Hippocampal formation (tissue), 2 donors: ENCODE results near the gene ADAMTS3.
A peak's percentile ranks its signal among the peaks of the same experiment; 100 is the strongest.

Experiments used
- DNase-seq, 2 donors: peaks; one replicate each; lab custom pipeline; 2025; lab: John Stamatoyannopoulos, UW

The ADAMTS3 gene

DNA sequence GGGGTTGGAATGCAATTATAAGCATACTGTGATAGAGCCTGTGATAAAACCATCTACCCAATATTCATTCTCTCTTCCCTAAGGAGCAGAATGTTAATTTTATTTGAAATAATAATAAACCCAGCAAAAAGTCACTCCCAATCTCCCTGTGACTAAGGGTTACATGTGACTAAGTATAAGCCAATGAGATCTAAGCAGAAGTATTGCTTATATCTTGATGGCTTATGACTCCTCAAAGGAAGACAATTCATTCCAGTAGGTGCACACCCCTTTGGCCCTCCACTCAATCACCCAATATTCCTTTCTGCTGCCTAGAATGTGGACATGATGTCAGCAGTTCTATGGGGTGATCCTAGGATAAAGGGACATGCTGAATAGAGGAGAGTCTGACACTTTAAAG is 224.6 kb downstream of the ADAMTS3 start:
- no peak for DNase-seq

GRCh38 chr4:72341432-72341820 is 227.6 kb downstream of the ADAMTS3 start:
- no peak for DNase-seq

DNA sequence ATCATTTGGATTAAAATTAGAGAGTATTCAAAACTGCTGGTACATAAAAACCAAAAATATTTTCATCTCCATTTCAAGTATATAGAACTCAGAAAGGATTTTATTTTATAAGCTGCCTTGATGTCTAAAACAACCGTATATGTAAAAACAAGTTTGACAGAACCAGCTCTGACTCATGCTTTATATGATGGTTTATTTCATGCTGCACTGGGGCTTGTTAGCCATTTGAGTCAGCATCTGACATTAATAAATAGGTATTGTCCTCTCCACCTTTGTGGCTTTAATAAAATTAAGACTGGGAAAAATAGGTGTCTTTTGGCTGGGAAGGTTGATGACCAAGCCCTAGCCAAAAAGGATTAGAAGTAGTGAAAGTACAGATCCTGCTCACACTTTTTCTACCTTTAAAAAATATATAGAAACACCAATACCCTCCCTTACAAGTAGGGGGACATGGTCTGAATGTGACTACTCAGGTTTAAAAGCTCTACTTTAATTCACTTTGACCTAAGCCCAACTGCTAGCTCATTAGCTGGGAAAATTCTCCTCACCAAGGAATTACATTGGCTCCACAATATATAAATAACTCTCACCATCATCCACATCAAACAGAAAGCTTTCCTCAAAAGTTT is 228.1 kb downstream of the ADAMTS3 start:
- no peak for DNase-seq

DNA sequence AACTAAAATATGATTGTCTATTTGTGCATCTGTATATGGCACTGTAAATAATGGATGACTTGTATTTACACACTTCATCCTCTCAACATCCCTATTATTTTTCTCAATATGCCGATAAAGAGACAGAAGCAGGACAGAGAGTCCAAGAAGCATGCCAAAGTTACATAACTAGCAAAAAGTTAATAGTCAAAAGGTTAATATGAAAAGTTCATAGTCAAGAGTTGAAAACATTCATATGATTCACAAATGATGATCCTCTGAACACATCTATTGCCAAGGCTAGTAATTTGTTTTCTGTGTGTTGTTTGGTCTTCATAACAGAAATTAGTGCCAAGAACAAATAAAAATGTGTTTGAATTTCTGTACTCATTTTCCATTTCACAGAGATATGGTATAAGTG is 231.0 kb downstream of the ADAMTS3 start:
- DNase-seq: no peak

- no peak for DNase-seq
These were observed 238.6 kb downstream of the ADAMTS3 start for GRCh38 chr4:72330381-72330780.

GRCh38 chr4:72326692-72327632 is 242.1 kb downstream of the ADAMTS3 start:
- DNase-seq: peak in 1 of 2 donors; percentile 35

GRCh38 chr4:72325215-72325614 is 243.8 kb downstream of the ADAMTS3 start:
- no peak for DNase-seq

DNA sequence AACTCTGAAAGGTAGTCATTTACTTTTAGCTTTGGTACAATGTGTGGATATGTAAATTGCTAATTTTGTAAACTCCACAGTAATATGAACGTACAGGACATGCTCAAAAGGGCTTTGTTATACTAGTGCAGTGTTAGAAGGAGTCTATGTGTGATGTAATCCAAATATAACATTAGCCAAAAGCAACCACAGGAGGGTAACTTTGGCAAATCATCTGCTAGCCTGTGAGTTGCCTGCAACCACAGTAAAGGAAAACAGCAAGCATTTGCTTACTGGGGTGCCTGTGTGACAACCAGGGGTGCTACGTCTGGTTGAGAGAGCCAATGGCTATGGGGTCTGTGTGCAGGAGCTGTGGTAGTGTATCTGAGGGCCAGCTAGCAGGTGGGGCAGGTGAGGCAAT is 245.8 kb downstream of the ADAMTS3 start:
- no peak for DNase-seq

DNA sequence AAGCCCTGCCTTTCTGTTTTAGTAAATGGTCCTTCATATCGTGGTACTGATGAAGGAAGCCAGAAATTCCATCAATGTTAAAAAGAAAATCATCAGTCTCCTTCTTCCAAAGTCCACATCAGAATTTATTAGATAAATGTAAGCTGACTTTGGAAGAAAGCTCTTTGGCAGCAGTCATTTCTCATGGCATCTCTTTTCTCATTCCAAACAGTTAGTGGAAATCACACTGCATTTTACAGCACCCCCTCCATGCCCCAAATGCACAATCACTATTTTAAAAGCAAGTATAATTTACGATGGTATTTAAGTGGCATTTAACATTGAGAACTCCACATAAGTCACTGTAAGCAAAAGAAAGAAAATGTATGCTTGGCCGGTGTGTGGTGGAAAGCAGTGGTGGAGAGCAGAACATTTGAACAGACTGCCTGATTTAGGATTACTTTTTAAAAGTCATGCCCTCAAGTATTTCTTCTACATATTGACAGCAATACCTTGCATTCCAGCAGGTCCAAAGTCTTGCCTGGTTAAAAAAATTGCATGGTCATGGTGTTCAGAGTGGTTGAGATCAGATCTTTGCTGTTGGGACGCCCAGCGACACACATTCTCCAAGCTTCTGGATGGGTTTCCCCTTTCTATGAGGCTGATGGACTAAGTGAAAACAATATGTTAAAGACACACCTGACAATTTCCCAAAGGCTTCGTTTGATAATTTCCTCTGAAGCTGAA is 248.6 kb downstream of the ADAMTS3 start:
- no peak for DNase-seq

DNA sequence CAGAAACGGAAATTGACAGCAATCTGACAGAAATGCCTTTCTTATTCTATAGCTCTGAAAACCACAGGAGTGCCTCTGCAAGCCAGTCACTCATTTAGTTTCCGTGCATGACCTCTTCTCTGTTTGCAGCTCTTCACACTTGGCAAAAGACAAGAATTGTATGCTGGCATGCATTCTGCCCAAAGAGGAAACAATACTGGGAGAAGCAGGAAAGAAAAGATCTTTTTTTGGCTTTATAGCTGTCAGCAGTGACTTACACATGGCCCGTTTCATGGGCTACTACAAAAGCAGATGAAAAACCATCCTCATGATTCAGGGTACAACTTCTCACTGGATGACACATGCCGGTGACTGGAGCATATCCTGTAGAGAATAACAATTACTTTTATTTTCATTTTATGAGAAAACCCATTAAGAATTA is 249.4 kb downstream of the ADAMTS3 start:
- no peak for DNase-seq

- no peak for DNase-seq
These were observed 250.4 kb downstream of the ADAMTS3 start for GRCh38 chr4:72318421-72319170.

DNA sequence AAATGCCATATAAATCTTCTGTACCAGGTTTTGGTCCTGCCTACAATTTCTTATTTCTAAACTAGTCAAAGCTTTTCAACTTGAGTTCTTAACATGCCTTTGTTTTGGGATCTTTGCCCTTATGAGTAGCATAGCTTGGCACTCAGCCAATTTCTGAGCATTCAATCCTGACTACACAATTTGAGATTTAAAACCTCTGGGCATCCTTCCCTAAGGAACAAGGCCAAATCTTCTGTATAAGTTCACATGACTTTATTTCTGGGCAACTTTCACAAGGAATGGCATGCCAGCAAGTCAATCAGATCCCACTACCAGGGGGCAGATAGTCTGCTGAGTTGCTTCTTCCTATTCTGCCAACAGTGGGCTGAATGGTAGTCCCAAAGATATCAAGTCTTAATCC is 254.2 kb downstream of the ADAMTS3 start:
- no peak for DNase-seq

GRCh38 chr4:72313121-72313520 is 255.9 kb downstream of the ADAMTS3 start:
- no peak for DNase-seq

- peak; percentile 52 to 61 for DNase-seq
These were observed 256.9 kb downstream of the ADAMTS3 start for GRCh38 chr4:72312032-72312650.

DNA sequence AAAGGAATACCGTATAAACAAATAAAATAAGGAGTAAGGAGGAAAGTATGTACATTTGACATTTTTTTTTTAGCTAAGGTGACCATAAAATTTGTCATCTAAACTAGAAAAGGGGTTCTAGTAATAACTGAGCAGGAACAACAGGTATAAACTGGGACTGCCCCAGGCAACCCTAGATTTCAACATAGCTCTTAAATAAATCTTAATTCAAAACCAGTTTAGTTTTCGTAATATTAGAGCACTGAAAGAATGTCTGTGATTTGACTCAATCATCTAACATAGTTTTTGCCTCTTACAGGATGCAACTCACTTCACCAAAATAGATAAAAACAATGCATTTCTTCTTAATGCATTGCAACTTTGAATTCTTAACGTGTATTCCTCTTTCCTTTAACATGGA is 257.7 kb downstream of the ADAMTS3 start:
- no peak for DNase-seq

GRCh38 chr4:72305620-72306019 is 263.4 kb downstream of the ADAMTS3 start:
- DNase-seq: no peak

GRCh38 chr4:72305080-72305479 is 263.9 kb downstream of the ADAMTS3 start:
- no peak for DNase-seq

- DNase-seq: no peak
These were observed 265.9 kb downstream of the ADAMTS3 start for GRCh38 chr4:72302981-72303704.

GRCh38 chr4:72301759-72302158 is 267.3 kb downstream of the ADAMTS3 start:
- DNase-seq: no peak

DNA sequence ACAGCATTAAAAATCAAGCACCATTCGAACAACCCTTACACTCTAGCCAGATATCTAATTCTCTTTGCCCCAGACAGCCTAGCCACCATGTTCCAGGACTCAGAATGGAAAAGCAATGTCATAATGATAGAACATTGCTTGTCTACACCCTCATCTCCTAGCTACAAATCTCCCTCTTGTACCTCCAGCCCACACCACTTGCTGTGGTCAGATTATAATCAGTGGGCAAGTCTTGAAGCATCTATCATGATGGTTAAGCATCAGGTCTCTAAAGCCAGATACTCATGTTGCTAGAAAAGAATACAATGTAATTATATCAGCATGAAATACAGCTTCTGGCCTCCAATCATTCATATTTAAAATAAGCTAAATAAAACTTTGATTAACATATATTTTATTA is 268.9 kb downstream of the ADAMTS3 start:
- no peak for DNase-seq
